GM18526 (cell line): ENCODE measurements around the gene SMIM15.

Experiments used
- POLR2A ChIP-seq: IDR thresholded peaks from 3 replicates; pipeline ENCODE4 v1.6.1; 2011; ENCODE audit not compliant: insufficient read length; ENCODE audit errors: extremely low read depth

The SMIM15 gene

GRCh38 chr5:61119066-61119465 is 43.2 kb downstream of the SMIM15 start:
- no peak for TF ChIP-seq POLR2A

GRCh38 chr5:61115968-61116367 is 46.3 kb downstream of the SMIM15 start:
- no peak for TF ChIP-seq POLR2A

GRCh38 chr5:61114441-61114840 is 47.8 kb downstream of the SMIM15 start:
- no peak for TF ChIP-seq POLR2A
